ENCODE measurements around the gene IL27RA. TPM values are rescaled to one million over a fixed set of nuclear protein-coding genes. Genes with fewer than 3 reads are reported as not detected.

Gene IL27RA
- polyA plus RNA-seq, 1 donor from 2014 or later = 58.3 TPM

- Mint-ChIP-seq H3K4me3 (no peak overlapping the region), H3K27ac (peak overlapping the region in 1 of 3 donors; percentile 10), H3K4me1 (peaks cover 0 to 4% (median 3%) of the 10 kb centered on the region in 3 donors), H3K27me3 (peaks cover 15% of the 10 kb centered on the region), H3K9me3 (peaks cover 0 to 2% (median 0%) of the 10 kb centered on the region in 3 donors), H3K36me3 (peaks cover 5% of the 10 kb centered on the region)
Measured at GRCh38 chr19:14054099-14054498, 22.5 kb downstream of the IL27RA start.

GRCh38 chr19:14054721-14055120, 23.2 kb downstream of the IL27RA start:
- Mint-ChIP-seq H3K27ac (no peak overlapping the region), H3K4me1 (peaks cover 0 to 4% (median 3%) of the 10 kb centered on the region in 3 donors), H3K27me3 (peaks cover 20% of the 10 kb centered on the region), H3K9me3 (peaks cover 0 to 2% (median 0%) of the 10 kb centered on the region in 3 donors), H3K36me3 (peaks cover 5% of the 10 kb centered on the region), H3K4me3 (no peak overlapping the region)

DNA sequence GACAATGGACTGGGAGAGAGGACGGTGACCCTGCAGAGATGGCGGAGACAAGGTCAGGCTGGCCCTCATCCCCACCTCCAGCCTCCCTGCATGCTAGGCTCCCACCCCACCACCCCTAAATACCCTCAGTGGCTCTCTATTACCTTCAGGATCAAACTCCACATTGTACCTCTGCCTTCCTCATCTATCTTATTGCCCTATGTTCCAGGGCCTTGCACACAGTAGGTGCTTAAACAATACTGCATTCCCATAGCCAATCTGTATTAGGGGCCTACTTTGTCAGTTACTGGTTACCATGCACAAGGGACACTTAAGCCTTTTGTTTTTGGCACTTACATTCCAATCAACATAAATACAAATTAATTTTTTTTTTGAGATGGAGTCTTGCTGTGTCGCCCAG, 23.8 kb downstream of the IL27RA start:
- no peak overlapping the region for H3K4me3 Mint-ChIP-seq
- peaks cover 23% of the 10 kb centered on the region for H3K27me3 Mint-ChIP-seq
- H3K9me3 Mint-ChIP-seq = peaks cover 0 to 2% (median 0%) of the 10 kb centered on the region in 3 donors
- H3K36me3 Mint-ChIP-seq = peaks cover 5% of the 10 kb centered on the region
- peaks cover 0 to 4% (median 3%) of the 10 kb centered on the region in 3 donors for H3K4me1 Mint-ChIP-seq
- H3K27ac Mint-ChIP-seq = peak overlapping the region in 1 of 3 donors; percentile 17

DNA sequence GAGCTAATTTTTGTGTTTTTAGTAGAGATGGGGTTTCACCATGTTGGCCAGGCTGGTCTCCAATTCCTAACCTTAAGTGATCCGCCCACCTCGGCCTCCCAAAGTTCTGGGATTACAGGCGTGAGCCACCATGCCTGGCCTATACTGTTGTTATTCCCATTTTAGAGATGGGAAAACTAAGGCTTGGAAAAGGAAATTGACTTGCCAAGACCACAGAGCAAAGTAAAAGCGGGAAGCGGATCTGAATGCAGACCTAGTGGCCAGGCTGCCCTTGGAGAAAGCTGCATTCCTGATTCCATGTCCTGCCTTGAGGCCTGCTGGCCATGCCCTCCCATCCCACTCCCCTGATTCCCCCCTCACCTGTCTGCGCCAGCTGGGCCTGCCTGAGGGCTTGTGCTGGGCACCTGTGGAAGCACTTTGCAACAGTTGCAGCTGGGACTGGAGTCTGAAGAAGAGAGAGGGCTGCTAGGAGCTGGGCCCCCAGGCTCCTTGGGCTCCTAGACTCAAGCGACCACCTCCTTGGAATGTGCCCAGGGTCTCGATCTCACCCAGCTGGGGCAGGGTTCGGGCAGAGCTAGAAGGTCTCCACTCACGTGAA, 24.6 kb downstream of the IL27RA start:
- Mint-ChIP-seq H3K27ac (no peak overlapping the region), H3K4me1 (peaks cover 0 to 3% (median 3%) of the 10 kb centered on the region in 3 donors), H3K27me3 (peaks cover 23% of the 10 kb centered on the region), H3K36me3 (peaks cover 4% of the 10 kb centered on the region), H3K4me3 (no peak overlapping the region), H3K9me3 (peaks cover 0 to 2% (median 0%) of the 10 kb centered on the region in 3 donors)

- no peak overlapping the region for H3K27ac Mint-ChIP-seq
- peak overlapping the region in 3 of 4 donors; percentile 23 to 72 (median 30) for H3K4me3 Mint-ChIP-seq
- peaks cover 23% of the 10 kb centered on the region for H3K27me3 Mint-ChIP-seq
- peaks cover 0 to 3% (median 3%) of the 10 kb centered on the region in 3 donors for H3K4me1 Mint-ChIP-seq
- H3K9me3 Mint-ChIP-seq = peaks cover 0 to 2% (median 0%) of the 10 kb centered on the region in 3 donors
- H3K36me3 Mint-ChIP-seq = peaks cover 4% of the 10 kb centered on the region
Measured at GRCh38 chr19:14056741-14057356, 25.3 kb downstream of the IL27RA start.

DNA sequence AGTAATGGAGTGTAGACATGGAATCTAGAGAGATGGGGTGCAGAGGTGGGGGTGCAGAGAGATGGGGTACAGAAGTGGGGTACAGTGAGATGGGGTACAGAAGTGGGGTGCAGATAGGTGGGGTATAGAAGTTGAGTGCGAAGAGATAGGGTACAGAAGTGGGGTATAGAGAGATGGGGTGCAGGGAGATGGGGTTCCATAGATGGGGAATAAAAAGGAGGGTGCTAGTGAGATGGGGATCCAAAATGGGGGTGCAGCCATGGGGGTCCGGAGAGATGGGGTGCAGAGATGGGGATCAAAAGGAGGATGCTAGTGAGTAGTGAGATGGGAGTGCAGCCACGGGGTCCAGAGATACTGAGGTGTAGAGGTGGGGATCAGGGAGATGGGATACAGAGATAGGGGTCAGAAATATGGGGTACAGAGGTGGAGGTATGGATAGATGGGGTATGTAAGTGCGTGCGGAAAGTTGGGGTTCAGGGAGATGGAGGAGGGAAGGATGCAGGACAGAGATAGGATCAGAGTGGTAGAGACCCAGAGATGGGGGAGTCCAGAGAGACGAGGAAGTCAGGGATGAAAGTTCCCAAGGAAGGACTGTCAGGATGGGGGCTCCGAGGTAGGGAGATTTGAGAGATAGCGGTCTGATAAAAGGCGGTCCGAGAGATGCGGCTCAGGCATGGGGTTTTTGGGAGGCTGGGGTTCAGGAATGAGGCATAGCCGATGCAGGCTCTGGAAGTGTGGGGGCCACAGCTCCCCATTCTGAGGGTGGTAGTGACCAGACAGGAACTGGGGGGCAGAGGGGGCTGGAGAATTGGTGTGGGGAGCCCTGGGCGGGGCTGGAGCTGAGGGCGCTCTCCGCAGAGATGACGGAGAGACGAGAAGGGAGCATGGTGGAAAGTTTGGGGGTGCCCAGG, 26.9 kb downstream of the IL27RA start:
- Mint-ChIP-seq H3K4me1 (peaks cover 0 to 3% (median 3%) of the 10 kb centered on the region in 3 donors), H3K36me3 (peaks cover 2% of the 10 kb centered on the region), H3K4me3 (peak overlapping the region in 2 of 4 donors; percentile 72 to 79), H3K27me3 (peaks cover 23% of the 10 kb centered on the region), H3K9me3 (no peaks in the 10 kb centered on the region), H3K27ac (no peak overlapping the region)

DNA sequence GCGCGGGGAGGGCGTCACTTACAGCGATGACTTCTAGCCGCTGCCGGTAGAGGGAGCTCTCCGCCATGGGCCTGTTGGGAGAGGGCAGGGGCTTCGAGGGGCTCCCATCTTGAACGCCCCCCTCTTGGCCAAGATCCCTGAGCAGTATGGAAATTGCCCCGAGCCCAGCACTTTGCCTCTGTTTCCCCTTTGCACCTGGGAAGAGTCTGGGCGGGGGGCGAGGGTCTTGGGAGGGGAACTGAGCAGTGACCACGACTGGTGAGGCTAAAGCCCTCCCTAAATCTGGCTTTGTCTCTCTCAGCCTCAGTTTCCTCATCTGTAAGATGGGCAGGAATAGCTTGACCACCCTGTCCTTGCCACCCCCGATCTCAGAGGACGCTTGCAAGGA, 27.5 kb downstream of the IL27RA start:
- H3K4me3 Mint-ChIP-seq = no peak overlapping the region
- H3K9me3 Mint-ChIP-seq = no peaks in the 10 kb centered on the region
- peaks cover 23% of the 10 kb centered on the region for H3K27me3 Mint-ChIP-seq
- H3K36me3 Mint-ChIP-seq = peaks cover 2% of the 10 kb centered on the region
- H3K27ac Mint-ChIP-seq = no peak overlapping the region
- H3K4me1 Mint-ChIP-seq = peaks cover 0 to 3% (median 3%) of the 10 kb centered on the region in 3 donors

DNA sequence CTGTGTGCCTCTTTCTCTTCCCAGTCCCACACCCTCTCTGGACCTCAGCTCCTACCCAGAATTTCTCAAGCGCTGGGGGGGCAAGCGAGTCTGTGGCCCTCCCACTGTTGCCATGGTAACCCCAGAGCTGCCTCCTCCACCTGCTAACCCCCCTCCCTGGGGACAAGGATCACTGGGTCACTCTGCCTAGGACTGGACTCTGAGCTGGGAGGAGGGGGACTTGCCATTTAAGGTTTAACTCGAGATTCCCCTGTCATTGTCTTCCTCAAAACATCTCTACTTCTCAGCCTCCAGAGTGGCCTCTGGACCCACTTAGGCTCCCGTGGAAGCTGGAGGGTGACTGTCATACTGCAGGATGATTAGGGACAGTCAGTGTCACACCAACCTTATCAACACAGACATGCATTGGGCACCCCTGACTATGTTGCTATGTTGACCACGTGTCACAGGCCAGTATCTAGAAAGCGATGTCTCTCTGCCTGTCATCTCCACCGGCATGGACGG, 28.1 kb downstream of the IL27RA start:
- Mint-ChIP-seq H3K27me3 (peaks cover 23% of the 10 kb centered on the region), H3K27ac (no peak overlapping the region), H3K4me1 (peaks cover 0 to 3% (median 3%) of the 10 kb centered on the region in 3 donors), H3K9me3 (no peaks in the 10 kb centered on the region), H3K36me3 (peaks cover 2% of the 10 kb centered on the region), H3K4me3 (peak overlapping the region in 1 of 4 donors; percentile 9)

DNA sequence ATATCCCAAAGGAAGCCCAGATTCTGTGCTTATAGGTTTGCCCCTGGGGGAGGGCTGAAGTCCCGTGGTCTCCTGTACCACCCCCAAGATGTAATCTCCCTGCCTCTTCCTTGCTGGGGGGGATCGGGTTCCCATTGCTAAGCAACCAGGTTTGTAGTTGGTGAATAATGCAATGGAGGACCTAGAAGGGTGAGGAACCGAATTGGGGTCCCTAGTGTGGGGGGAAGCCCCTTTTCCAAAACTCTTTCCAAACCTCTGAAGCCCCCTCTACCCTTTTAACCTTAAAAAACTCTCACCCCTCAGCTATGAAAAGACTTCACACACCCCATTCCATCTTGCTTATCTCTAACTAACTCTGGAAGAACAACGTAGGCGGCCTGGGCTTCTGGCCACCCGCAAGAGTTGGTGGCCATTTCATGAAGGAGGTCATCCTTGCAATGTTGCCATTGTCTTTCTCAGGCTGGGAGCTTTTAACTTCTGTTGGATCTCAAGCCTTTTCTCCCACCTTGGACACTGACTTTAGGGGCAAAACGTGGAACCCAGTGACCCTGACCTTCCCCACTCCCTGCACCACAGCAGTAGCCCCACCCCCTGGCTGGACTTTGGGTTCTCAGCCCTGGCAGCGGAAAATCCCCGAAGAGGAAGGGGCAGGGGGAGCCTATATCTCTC, 29.7 kb downstream of the IL27RA start:
- Mint-ChIP-seq H3K4me1 (peaks cover 0 to 3% (median 3%) of the 10 kb centered on the region in 3 donors), H3K27me3 (peaks cover 23% of the 10 kb centered on the region), H3K4me3 (no peak overlapping the region), H3K36me3 (peaks cover 2% of the 10 kb centered on the region), H3K9me3 (peaks cover 0 to under 1% (median 0%) of the 10 kb centered on the region in 3 donors), H3K27ac (no peak overlapping the region)

DNA sequence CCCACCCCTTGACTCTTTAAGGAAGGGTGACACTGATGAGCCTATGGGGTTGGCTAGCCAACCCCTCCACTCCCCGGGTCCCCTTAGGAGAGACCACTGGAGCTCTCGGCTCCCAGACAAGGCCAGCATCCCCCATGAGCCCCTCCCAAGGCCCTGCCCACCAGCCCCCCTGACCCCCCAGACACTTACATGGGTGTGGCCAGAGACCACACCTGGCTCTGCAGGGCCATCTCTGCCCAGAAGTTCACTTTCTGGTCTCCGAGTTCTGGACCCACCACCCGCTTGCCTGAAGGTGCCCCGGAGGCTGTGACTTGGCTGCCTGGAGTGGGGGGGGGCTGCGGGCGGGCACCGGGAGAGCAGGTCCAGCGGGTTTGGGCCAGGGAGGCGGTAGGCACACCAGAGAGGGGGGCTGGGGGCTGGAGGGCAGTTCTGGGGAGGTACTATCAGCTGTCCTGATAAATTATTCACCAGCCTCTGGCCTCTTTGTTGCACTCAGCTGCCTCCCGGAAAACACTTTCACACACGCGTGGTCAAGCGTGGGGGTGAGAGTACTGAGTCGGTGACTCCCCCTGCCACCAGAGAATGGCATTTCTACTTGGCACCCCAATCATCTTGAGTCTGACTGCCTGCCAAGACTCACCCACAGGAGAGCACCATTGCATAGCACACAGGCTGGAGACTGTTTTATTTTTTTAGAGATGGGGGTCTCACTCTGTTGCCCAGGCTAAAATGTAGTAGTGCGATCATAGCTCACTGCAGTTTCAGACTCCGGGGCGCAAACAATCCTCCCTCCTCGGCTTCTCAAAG, 30.4 kb downstream of the IL27RA start, which contains the start of gene PALM3:
Gene PALM3, minus strand, starts transcription at position 326 of the 807 bp plus-strand sequence. Its CDS starts 96 bp downstream, at position 230.
- H3K36me3 Mint-ChIP-seq = peaks cover 2% of the 10 kb centered on the region
- H3K27ac Mint-ChIP-seq = no peak within 1 kb of the TSS
- peaks cover 0 to 1% (median 0%) of the 10 kb centered on the region in 3 donors for H3K9me3 Mint-ChIP-seq
- no peak within 1 kb of the TSS for H3K4me3 Mint-ChIP-seq
- H3K27me3 Mint-ChIP-seq = peaks cover 23% of the 10 kb centered on the region
- H3K4me1 Mint-ChIP-seq = peaks cover 0 to 3% (median 3%) of the 10 kb centered on the region in 3 donors

DNA sequence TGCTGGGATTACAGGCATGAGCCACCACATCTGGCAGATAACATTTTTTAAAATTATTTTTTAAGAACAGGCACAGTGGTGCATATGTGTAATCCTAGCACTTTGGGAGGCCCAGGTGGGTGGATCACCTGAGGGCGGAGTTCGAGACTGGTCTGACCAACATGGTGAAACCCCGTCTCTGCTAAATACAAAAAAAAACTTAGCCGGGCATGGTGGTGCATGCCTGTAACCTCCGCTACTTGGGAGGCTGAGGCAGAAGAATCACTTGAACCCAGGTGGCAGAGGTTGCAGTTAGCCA, 30.9 kb downstream of the IL27RA start:
- Mint-ChIP-seq H3K27ac (no peak overlapping the region), H3K4me1 (peaks cover 0 to 3% (median 3%) of the 10 kb centered on the region in 3 donors), H3K4me3 (no peak overlapping the region), H3K27me3 (peaks cover 20% of the 10 kb centered on the region), H3K36me3 (peaks cover 2% of the 10 kb centered on the region), H3K9me3 (peaks cover 0 to 1% (median 0%) of the 10 kb centered on the region in 3 donors)

DNA sequence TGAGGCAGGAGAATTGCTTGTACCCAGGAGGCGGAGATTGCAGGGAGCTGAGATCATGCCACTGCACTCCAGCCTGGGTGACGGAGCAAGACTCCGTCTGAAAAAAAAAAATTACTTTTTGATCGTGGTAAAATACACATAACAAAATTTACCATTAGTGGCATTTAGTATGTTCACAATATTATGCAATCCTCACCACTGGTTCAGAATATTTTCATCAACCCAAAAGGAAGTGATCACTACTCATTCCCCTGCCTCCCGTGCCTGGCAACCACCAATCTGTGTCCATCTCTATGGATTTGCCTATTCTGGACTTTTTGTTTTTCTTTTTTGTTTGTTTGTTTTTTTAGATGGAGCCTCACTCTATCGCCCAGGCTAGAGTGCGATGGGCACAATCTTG, 31.5 kb downstream of the IL27RA start:
- H3K36me3 Mint-ChIP-seq = peaks cover 2% of the 10 kb centered on the region
- peaks cover 0 to 1% (median 0%) of the 10 kb centered on the region in 3 donors for H3K9me3 Mint-ChIP-seq
- H3K27ac Mint-ChIP-seq = no peak overlapping the region
- peaks cover 0 to 3% (median 3%) of the 10 kb centered on the region in 3 donors for H3K4me1 Mint-ChIP-seq
- no peak overlapping the region for H3K4me3 Mint-ChIP-seq
- peaks cover 15% of the 10 kb centered on the region for H3K27me3 Mint-ChIP-seq

- Mint-ChIP-seq H3K27me3 (peaks cover 2% of the 10 kb centered on the region), H3K27ac (no peak overlapping the region), H3K36me3 (peaks cover 3% of the 10 kb centered on the region), H3K4me3 (peak overlapping the region in 1 of 4 donors; percentile 61), H3K4me1 (no peaks in the 10 kb centered on the region), H3K9me3 (peaks cover 0 to 1% (median 0%) of the 10 kb centered on the region in 3 donors)
Measured at GRCh38 chr19:14066134-14066533, 34.6 kb downstream of the IL27RA start.

Data from IgD-negative memory B cell (primary cell).